Measurements from ENCODE around the gene N4BP2L2. TPM values are rescaled to one million over a fixed set of nuclear protein-coding genes. Genes with fewer than 3 reads are reported as not detected.
"Not testable (repeated sequence)": the region's sequence is repeated elsewhere in the genome, so short reads cannot be mapped to it uniquely, and the experiment has no call there.

N4BP2L2 gene
- polyA plus RNA-seq (2013, experiment 1 of 2): 73.2 TPM
- polyA plus RNA-seq (2013, experiment 2 of 2): 74.4 TPM

GRCh38 chr13:32538621-32539246, at the start of gene N4BP2L2:
TSS of gene N4BP2L2 (minus strand) at chr13:32538795. CDS start at chr13:32537027, 1,768 bp downstream.
- WGBS, 2 experiments (ENCODE audit: insufficient coverage in 2 of 2): 2 to 4% methylated on average over 27 to 32 of the region's 32 CpGs
- Histone ChIP-seq H3K27ac (ENCODE audit: low read depth, low read length, severe bottlenecking) (peak within 1 kb of the TSS; percentile 94), H3K36me3 (ENCODE audit: control insufficient read depth, insufficient read depth, low read length) (peaks cover 28% of the 10 kb centered on the region), H3K9me3 (ENCODE audit: control insufficient read depth, low read length) (peaks cover 6% of the 10 kb centered on the region), H3K4me3 (ENCODE audit: extremely low read depth, insufficient read depth, low read length, poor library complexity, severe bottlenecking) (peak within 1 kb of the TSS; percentile 91), H3K4me1 (ENCODE audit: control insufficient read depth, insufficient read depth, low read length, poor library complexity, severe bottlenecking) (no peaks in the 10 kb centered on the region)

DNA sequence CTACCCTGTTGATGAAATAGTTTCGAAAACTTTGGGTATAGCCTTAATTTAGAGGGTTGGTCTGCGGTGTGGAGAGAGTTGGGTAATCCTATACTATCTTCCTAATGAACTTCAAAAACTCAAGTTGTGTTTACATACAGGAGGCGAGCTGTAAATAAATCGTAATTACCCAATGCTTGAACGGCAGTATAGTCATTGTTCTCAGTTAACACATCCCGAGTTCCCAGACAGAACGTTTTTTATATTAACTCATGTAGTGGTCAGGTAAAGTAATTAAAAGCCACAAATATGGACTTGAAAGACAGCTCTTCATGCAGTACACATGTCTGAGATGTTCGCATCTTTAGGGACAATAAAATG, 49.2 kb upstream of the N4BP2L2 start:
- Histone ChIP-seq H3K36me3 (ENCODE audit: control insufficient read depth, insufficient read depth, low read length) (no peaks in the 10 kb centered on the region), H3K4me1 (ENCODE audit: control insufficient read depth, insufficient read depth, low read length, poor library complexity, severe bottlenecking) (peaks cover 19% of the 10 kb centered on the region), H3K27ac (ENCODE audit: low read depth, low read length, severe bottlenecking) (peak overlapping the region; percentile 77), H3K9me3 (ENCODE audit: control insufficient read depth, low read length) (no peaks in the 10 kb centered on the region), H3K4me3 (ENCODE audit: extremely low read depth, insufficient read depth, low read length, poor library complexity, severe bottlenecking) (peak overlapping the region; percentile 69)
- WGBS, 2 experiments (ENCODE audit: insufficient coverage in 2 of 2): 0 to 40% methylated on average over 1 of the region's 8 CpGs

- Histone ChIP-seq H3K36me3 (ENCODE audit: control insufficient read depth, insufficient read depth, low read length) (no peaks in the 10 kb centered on the region), H3K4me1 (ENCODE audit: control insufficient read depth, insufficient read depth, low read length, poor library complexity, severe bottlenecking) (peaks cover 19% of the 10 kb centered on the region), H3K27ac (ENCODE audit: low read depth, low read length, severe bottlenecking) (peak overlapping the region; percentile 77), H3K9me3 (ENCODE audit: control insufficient read depth, low read length) (no peaks in the 10 kb centered on the region), H3K4me3 (ENCODE audit: extremely low read depth, insufficient read depth, low read length, poor library complexity, severe bottlenecking) (peak overlapping the region; percentile 69)
- WGBS, 2 experiments (ENCODE audit: insufficient coverage in 2 of 2): 0 to 1% methylated on average over 26 to 30 of the region's 74 CpGs
These were observed 48.6 kb upstream of the N4BP2L2 start for GRCh38 chr13:32587011-32587810.

GRCh38 chr13:32586080-32586900, 47.7 kb upstream of the N4BP2L2 start, which contains the start of gene PDS5B:
TSS of gene PDS5B (plus strand) at chr13:32586452. CDS start at chr13:32648773, 62,321 bp downstream.
- H3K9me3 ChIP-seq (ENCODE audit: control insufficient read depth, low read length): no peaks in the 10 kb centered on the region
- no peaks in the 10 kb centered on the region for H3K36me3 ChIP-seq (ENCODE audit: control insufficient read depth, insufficient read depth, low read length)
- H3K4me3 ChIP-seq (ENCODE audit: extremely low read depth, insufficient read depth, low read length, poor library complexity, severe bottlenecking): peak within 1 kb of the TSS; percentile 69
- H3K27ac ChIP-seq (ENCODE audit: low read depth, low read length, severe bottlenecking): peak within 1 kb of the TSS; percentile 95
- peaks cover 19% of the 10 kb centered on the region for H3K4me1 ChIP-seq (ENCODE audit: control insufficient read depth, insufficient read depth, low read length, poor library complexity, severe bottlenecking)
- 0% methylated on average over 15 to 73 of the region's 97 CpGs for WGBS, 2 experiments (ENCODE audit: insufficient coverage in 2 of 2)

DNA sequence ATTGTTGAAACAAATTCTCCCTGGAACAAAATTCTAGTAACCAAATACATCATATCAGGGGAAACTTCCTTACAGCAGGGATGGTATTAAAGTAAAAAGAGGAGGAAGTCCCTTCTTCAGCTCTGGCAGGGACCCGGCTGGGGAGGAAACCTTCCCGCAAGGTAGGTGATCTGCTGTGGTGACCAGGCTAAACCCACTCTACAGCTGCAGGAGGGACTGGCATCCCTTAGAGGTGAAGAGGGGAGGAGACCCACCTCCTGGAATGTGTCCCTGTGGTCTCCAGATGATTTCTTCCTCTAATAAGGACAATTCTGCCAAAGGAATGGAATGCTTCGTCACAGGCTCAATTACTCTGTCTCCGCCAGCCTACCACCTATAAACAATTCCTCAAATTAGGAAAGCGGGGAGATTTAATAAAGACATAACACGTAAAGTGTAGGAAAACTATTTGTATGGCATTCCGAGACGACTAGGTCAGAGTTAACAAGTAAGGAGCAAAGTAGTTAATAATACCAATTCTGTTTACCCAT, 47.0 kb upstream of the N4BP2L2 start:
- no peaks in the 10 kb centered on the region for H3K36me3 ChIP-seq (ENCODE audit: control insufficient read depth, insufficient read depth, low read length)
- peak overlapping the region; percentile 54 for H3K27ac ChIP-seq (ENCODE audit: low read depth, low read length, severe bottlenecking)
- 83% methylated on average over 1 of the region's 8 CpGs; no CpG with 5 or more reads in 1 of the 2 experiments for WGBS, 2 experiments (ENCODE audit: insufficient coverage in 2 of 2)
- H3K4me3 ChIP-seq (ENCODE audit: extremely low read depth, insufficient read depth, low read length, poor library complexity, severe bottlenecking): peak overlapping the region; percentile 65
- peaks cover 18% of the 10 kb centered on the region for H3K4me1 ChIP-seq (ENCODE audit: control insufficient read depth, insufficient read depth, low read length, poor library complexity, severe bottlenecking)
- H3K9me3 ChIP-seq (ENCODE audit: control insufficient read depth, low read length): no peaks in the 10 kb centered on the region

- 89 to 92% methylated on average over 1 of the region's 2 CpGs for WGBS, 2 experiments (ENCODE audit: insufficient coverage in 2 of 2)
- no peaks in the 10 kb centered on the region for H3K9me3 ChIP-seq (ENCODE audit: control insufficient read depth, low read length)
- H3K4me3 ChIP-seq (ENCODE audit: extremely low read depth, insufficient read depth, low read length, poor library complexity, severe bottlenecking): no peak overlapping the region
- H3K36me3 ChIP-seq (ENCODE audit: control insufficient read depth, insufficient read depth, low read length): no peaks in the 10 kb centered on the region
- H3K27ac ChIP-seq (ENCODE audit: low read depth, low read length, severe bottlenecking): no peak overlapping the region
- H3K4me1 ChIP-seq (ENCODE audit: control insufficient read depth, insufficient read depth, low read length, poor library complexity, severe bottlenecking): no peaks in the 10 kb centered on the region
These were observed 44.4 kb upstream of the N4BP2L2 start for GRCh38 chr13:32582991-32583390.

GRCh38 chr13:32582281-32582680, 43.7 kb upstream of the N4BP2L2 start:
- Histone ChIP-seq H3K4me1 (ENCODE audit: control insufficient read depth, insufficient read depth, low read length, poor library complexity, severe bottlenecking) (no peaks in the 10 kb centered on the region), H3K4me3 (ENCODE audit: extremely low read depth, insufficient read depth, low read length, poor library complexity, severe bottlenecking) (no peak overlapping the region)
- 20 to 83% methylated on average over 1 to 2 of the region's 2 CpGs for WGBS, 2 experiments (ENCODE audit: insufficient coverage in 2 of 2)

GRCh38 chr13:32581177-32581786, 42.7 kb upstream of the N4BP2L2 start:
- no peaks in the 10 kb centered on the region for H3K36me3 ChIP-seq (ENCODE audit: control insufficient read depth, insufficient read depth, low read length)
- no peak overlapping the region for H3K27ac ChIP-seq (ENCODE audit: low read depth, low read length, severe bottlenecking)
- H3K4me1 ChIP-seq (ENCODE audit: control insufficient read depth, insufficient read depth, low read length, poor library complexity, severe bottlenecking): no peaks in the 10 kb centered on the region
- H3K4me3 ChIP-seq (ENCODE audit: extremely low read depth, insufficient read depth, low read length, poor library complexity, severe bottlenecking): no peak overlapping the region
- peaks cover 10% of the 10 kb centered on the region for H3K9me3 ChIP-seq (ENCODE audit: control insufficient read depth, low read length)
- WGBS, 2 experiments (ENCODE audit: insufficient coverage in 2 of 2): 80% methylated on average over 1 of the region's 3 CpGs; no CpG with 5 or more reads in 1 of the 2 experiments

More at GRCh38 chr13:32582281-32582680, 43.7 kb upstream of the N4BP2L2 start:
- Histone ChIP-seq H3K27ac (ENCODE audit: low read depth, low read length, severe bottlenecking) (no peak overlapping the region), H3K36me3 (ENCODE audit: control insufficient read depth, insufficient read depth, low read length) (no peaks in the 10 kb centered on the region), H3K9me3 (ENCODE audit: control insufficient read depth, low read length) (peaks cover 5% of the 10 kb centered on the region)

DNA sequence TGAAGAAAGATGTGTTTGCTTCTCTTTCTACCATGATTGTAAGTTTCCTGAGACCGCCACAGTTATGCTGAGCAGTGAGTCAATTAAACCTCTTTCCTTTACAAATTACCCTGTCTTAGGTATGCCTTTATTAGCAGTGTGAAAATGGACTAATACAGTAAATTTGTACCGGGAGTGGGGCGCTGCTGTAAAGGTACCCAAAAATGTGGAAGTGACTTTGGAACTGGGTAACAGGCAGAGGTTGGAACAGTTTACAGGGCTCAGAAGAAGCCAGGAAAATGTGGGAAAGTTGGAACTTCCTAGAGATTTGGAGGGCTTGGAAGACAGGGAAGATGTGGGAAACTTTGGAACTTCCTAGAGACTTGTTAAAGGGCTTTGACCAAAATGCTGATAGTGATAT, 38.4 kb upstream of the N4BP2L2 start:
- Histone ChIP-seq H3K36me3 (ENCODE audit: control insufficient read depth, insufficient read depth, low read length) (no peaks in the 10 kb centered on the region), H3K4me3 (ENCODE audit: extremely low read depth, insufficient read depth, low read length, poor library complexity, severe bottlenecking) (no peak overlapping the region), H3K27ac (ENCODE audit: low read depth, low read length, severe bottlenecking) (no peak overlapping the region), H3K4me1 (ENCODE audit: control insufficient read depth, insufficient read depth, low read length, poor library complexity, severe bottlenecking) (no peaks in the 10 kb centered on the region), H3K9me3 (ENCODE audit: control insufficient read depth, low read length) (peaks cover 10% of the 10 kb centered on the region)
- 95 to 100% methylated on average over 2 of the region's 3 CpGs for WGBS, 2 experiments (ENCODE audit: insufficient coverage in 2 of 2)

GRCh38 chr13:32575687-32576086, 37.1 kb upstream of the N4BP2L2 start:
- H3K4me1 ChIP-seq (ENCODE audit: control insufficient read depth, insufficient read depth, low read length, poor library complexity, severe bottlenecking); H3K4me3 ChIP-seq (ENCODE audit: extremely low read depth, insufficient read depth, low read length, poor library complexity, severe bottlenecking): not testable (repeated sequence)
- WGBS, 2 experiments (ENCODE audit: insufficient coverage in 2 of 2): no CpG with 5 or more reads among the region's 4 CpGs

More at GRCh38 chr13:32575687-32576086, 37.1 kb upstream of the N4BP2L2 start:
- not testable (repeated sequence) for H3K9me3 ChIP-seq (ENCODE audit: control insufficient read depth, low read length); H3K36me3 ChIP-seq (ENCODE audit: control insufficient read depth, insufficient read depth, low read length); H3K27ac ChIP-seq (ENCODE audit: low read depth, low read length, severe bottlenecking)

Measured in mesodermal cell (in vitro differentiated cells).